Measurements from ENCODE around the gene SLC9A3. TPM values are rescaled to one million over a fixed set of nuclear protein-coding genes. Genes with fewer than 3 reads are reported as not detected.

The SLC9A3 gene
- total and polyA plus RNA-seq, 8 donors: 0.60 to 1.9 (median 0.95) TPM

DNA sequence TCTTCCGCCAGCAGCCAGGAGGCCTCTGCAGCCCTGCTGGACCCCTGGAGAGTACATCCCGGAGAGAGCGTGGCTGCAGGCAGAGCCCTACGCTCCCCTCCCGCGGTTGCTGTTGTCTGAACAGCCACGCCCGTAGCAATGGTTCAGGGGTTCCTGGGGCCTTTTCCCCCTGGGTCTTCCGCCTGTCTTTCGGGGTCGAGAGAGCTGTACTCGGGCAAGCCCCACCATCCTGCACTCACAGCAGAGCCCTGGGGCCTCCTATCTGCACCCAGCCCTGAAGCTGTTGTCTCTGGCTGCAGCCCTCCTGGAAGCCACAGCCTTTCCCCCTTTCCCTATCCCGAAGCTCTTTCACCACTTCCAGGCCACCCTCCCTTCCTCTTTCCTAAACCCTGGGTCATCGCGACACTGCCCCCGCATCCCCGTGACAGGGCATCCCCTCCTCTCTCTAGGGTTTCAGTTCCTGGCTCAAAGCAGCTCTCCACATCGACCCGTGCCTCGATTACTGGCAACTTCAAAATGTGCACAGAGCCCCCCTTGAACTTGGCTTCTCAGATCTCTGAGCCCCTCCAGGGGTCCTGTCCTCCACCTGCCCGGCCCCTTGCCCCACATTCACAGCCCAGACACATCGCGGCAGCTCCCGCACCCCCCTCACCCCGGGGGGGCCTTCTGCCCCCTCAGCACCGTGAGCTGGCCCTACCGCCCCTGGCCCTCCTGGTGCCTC is 44.0 kb upstream of the SLC9A3 start:
- H3K27me3 ChIP-seq: no peaks in the 10 kb centered on the region
- no peak overlapping the region for H3K27ac ChIP-seq
- ATAC-seq: no peak
- DNase-seq: peak in 2 of 6 donors; percentile 5 to 52
- no peak for FAIRE-seq
- H3K9me3 ChIP-seq: no peaks in the 10 kb centered on the region
- H3K4me3 ChIP-seq: no peak overlapping the region
- no peaks in the 10 kb centered on the region for H3K4me1 ChIP-seq
- WGBS, 2 donors: 74 to 79% methylated on average over 27 of the region's 27 CpGs
- H3K36me3 ChIP-seq: no peaks in the 10 kb centered on the region
- TF ChIP-seq, protein P1, sequence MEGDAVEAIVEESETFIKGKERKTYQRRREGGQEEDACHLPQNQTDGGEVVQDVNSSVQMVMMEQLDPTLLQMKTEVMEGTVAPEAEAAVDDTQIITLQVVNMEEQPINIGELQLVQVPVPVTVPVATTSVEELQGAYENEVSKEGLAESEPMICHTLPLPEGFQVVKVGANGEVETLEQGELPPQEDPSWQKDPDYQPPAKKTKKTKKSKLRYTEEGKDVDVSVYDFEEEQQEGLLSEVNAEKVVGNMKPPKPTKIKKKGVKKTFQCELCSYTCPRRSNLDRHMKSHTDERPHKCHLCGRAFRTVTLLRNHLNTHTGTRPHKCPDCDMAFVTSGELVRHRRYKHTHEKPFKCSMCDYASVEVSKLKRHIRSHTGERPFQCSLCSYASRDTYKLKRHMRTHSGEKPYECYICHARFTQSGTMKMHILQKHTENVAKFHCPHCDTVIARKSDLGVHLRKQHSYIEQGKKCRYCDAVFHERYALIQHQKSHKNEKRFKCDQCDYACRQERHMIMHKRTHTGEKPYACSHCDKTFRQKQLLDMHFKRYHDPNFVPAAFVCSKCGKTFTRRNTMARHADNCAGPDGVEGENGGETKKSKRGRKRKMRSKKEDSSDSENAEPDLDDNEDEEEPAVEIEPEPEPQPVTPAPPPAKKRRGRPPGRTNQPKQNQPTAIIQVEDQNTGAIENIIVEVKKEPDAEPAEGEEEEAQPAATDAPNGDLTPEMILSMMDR (IDR thresholded peaks at IDR 0.05): no peak
- intact Hi-C loops (cut with DNase I): no loop called here

GRCh38 chr5:567664-568060 is 43.4 kb upstream of the SLC9A3 start:
- no peak overlapping the region for H3K27ac ChIP-seq
- no peaks in the 10 kb centered on the region for H3K36me3 ChIP-seq
- no peaks in the 10 kb centered on the region for H3K4me1 ChIP-seq
- no peak overlapping the region for H3K4me3 ChIP-seq
- no peak for FAIRE-seq
- no peak for ATAC-seq
- 86 to 92% methylated on average over 13 of the region's 13 CpGs for WGBS, 2 donors
- H3K27me3 ChIP-seq: no peaks in the 10 kb centered on the region
- TF ChIP-seq, protein P1 (IDR thresholded peaks at IDR 0.05): no peak
- DNase-seq: peak in 3 of 6 donors; percentile 2 to 45 (median 39)
- no peaks in the 10 kb centered on the region for H3K9me3 ChIP-seq
- intact Hi-C loops (cut with DNase I): no loop called here

GRCh38 chr5:566636-567309 is 42.5 kb upstream of the SLC9A3 start:
- Histone ChIP-seq H3K4me1 (no peaks in the 10 kb centered on the region), H3K36me3 (no peaks in the 10 kb centered on the region), H3K27me3 (no peaks in the 10 kb centered on the region), H3K27ac (no peak overlapping the region), H3K4me3 (no peak overlapping the region), H3K9me3 (no peaks in the 10 kb centered on the region)
- 89 to 96% methylated on average over 16 of the region's 16 CpGs for WGBS, 2 donors
- ATAC-seq (no peak), DNase-seq (peak in 2 of 6 donors; percentile 28), FAIRE-seq (no peak)
- intact Hi-C loops (cut with DNase I): no loop called here
- TF ChIP-seq, protein P1 (IDR thresholded peaks at IDR 0.05): no peak

- Histone ChIP-seq H3K9me3 (no peaks in the 10 kb centered on the region), H3K4me3 (no peak overlapping the region), H3K36me3 (no peaks in the 10 kb centered on the region), H3K27me3 (no peaks in the 10 kb centered on the region), H3K27ac (no peak overlapping the region), H3K4me1 (no peaks in the 10 kb centered on the region)
- TF ChIP-seq, protein P1 (IDR thresholded peaks at IDR 0.05): no peak
- WGBS, 2 donors: 40 to 47% methylated on average over 17 to 20 of the region's 20 CpGs
- intact Hi-C loops (cut with DNase I): no loop called here
- DNase-seq (peak in 3 of 6 donors; percentile 11 to 71 (median 49)), FAIRE-seq (no peak), ATAC-seq (peak in 2 of 4 donors; percentile 20 to 51)
Observed at GRCh38 chr5:565782-566440, 41.7 kb upstream of the SLC9A3 start.

Measured in pancreas (tissue), 10 donors.